HepG2 (cell line): Measurements from ENCODE around the gene NIT2. TPM values are rescaled to one million over a fixed set of nuclear protein-coding genes. Genes with fewer than 3 reads are reported as not detected.

Experiments
- ATAC-seq: fragments of 200-7000 bp; cut with Tn5 transposase; 3 replicates; pipeline ENCODE4 v1.9.1; 2020; ENCODE audit warnings: mild to moderate bottlenecking, moderate library complexity
- BruUV-seq: library from RNA; stranded (reverse); fragments of 400-500 nt; replicated peaks from 2 replicates; lab custom pipeline; 2021; lab: Mats Ljungman, UMichigan
- CTCF ChIA-PET: fragments of 300-600 bp; formaldehyde crosslinking; extraction: SDS; loops from one replicate; lab custom pipeline; 2021; ENCODE audit warnings: low total read pairs, inconsistent platforms, low intra/inter-chr PET ratio; lab: Yijun Ruan, JAX
- POLR2A ChIA-PET: fragments of 350-600 bp; sonication (Branson Sonifier 250); formaldehyde crosslinking; loops from one replicate; lab custom pipeline; 2020; ENCODE audit warnings: antibody characterized with exemption, inconsistent platforms; lab: Yijun Ruan, JAX
- DNase-seq: peaks from one replicate; pipeline ENCODE4 v3.0.0-alpha.2; 2015; ENCODE audit warnings: low spot score
- FAIRE-seq: peaks from 3 replicates; lab custom pipeline; 2011; peaks lifted over from hg19 to GRCh38; lab: Jason Lieb, UNC
- H2AFZ ChIP-seq: one replicate; pipeline ENCODE4 v1.6.1; 2011; ENCODE audit warnings: low read length, inconsistent platforms
- H3K27ac ChIP-seq: fragments of 300-600 bp; 3 replicates; pipeline ENCODE4 v1.8.0; 2011; ENCODE audit warnings: mixed run types, mild to moderate bottlenecking, mixed read lengths, low read length, inconsistent platforms; ENCODE audit not compliant: insufficient read depth; ENCODE audit errors: extremely low read length
- H3K27me3 ChIP-seq, 2 experiments: fragments of 200-600 bp in 1 of 2; 2 replicates in 1 of 2; 3 replicates in 1 of 2; pipeline versions ENCODE4 v1.6.0 to v1.8.0; 2011; ENCODE audit warnings: low read length in 2 of 2, mild to moderate bottlenecking in 2 of 2, moderate library complexity in 2 of 2, inconsistent platforms in 1 of 2; ENCODE audit not compliant: insufficient read depth in 2 of 2, control insufficient read depth in 1 of 2
- H3K36me3 ChIP-seq, 2 experiments: fragments of 200-600 bp in 1 of 2; replicated peaks in 1 of 2; 2 replicates in 1 of 2; 3 replicates in 1 of 2; pipeline versions ENCODE4 v1.5.1 to v1.8.0; 2011; ENCODE audit warnings: low read length in 2 of 2, inconsistent platforms in 1 of 2; ENCODE audit not compliant: insufficient read depth in 2 of 2, control insufficient read depth in 1 of 2
- H3K4me1 ChIP-seq: 2 replicates; pipeline ENCODE4 v1.5.1; 2012; ENCODE audit warnings: low read length, inconsistent platforms; ENCODE audit not compliant: insufficient read depth
- H3K4me2 ChIP-seq: 2 replicates; pipeline ENCODE4 v1.6.0; 2011; ENCODE audit warnings: low read depth, low read length, inconsistent platforms
- H3K4me3 ChIP-seq, 3 experiments: fragments of 200-600 bp in 1 of 3; sonication (generic), shearing (Covaris generic) in 1 of 3; replicated peaks in 1 of 3; 2 replicates each; pipeline ENCODE4 v1.5.1; 2011 to 2016; ENCODE audit warnings: low read length in 3 of 3, inconsistent platforms in 2 of 3, low read depth in 2 of 3, mild to moderate bottlenecking in 2 of 3, control low read depth in 1 of 3, mixed read lengths in 1 of 3; ENCODE audit not compliant: insufficient read depth in 1 of 3
- H3K79me2 ChIP-seq: one replicate; pipeline ENCODE4 v1.6.1; 2011; ENCODE audit warnings: low read length, inconsistent platforms; ENCODE audit not compliant: insufficient read depth
- H3K9ac ChIP-seq: 2 replicates; pipeline ENCODE4 v1.6.0; 2011; ENCODE audit warnings: mild to moderate bottlenecking, low read depth, low read length, inconsistent platforms; ENCODE audit not compliant: insufficient read depth
- H3K9me3 ChIP-seq: 2 replicates; pipeline ENCODE4 v1.5.1; 2012; ENCODE audit warnings: mild to moderate bottlenecking, low read length
- H4K20me1 ChIP-seq: 2 replicates; pipeline ENCODE4 v1.6.0; 2011; ENCODE audit warnings: inconsistent platforms, mild to moderate bottlenecking, low read length, moderate library complexity; ENCODE audit not compliant: insufficient read depth
- BRCA1 ChIP-seq: sonication (generic); formaldehyde crosslinking; IDR thresholded peaks from 2 replicates; pipeline ENCODE4 v1.4.0; 2020; ENCODE audit warnings: missing genetic modification reagents
- CEBPZ ChIP-seq: IDR thresholded peaks from 2 replicates; pipeline ENCODE4 v1.6.1; 2012; ENCODE audit warnings: low read length, improper control_type of control experiment
- FUBP1 ChIP-seq: sonication (generic); formaldehyde crosslinking; IDR thresholded peaks from 2 replicates; pipeline ENCODE4 v1.5.1; 2020; ENCODE audit warnings: missing genetic modification reagents, mild to moderate bottlenecking, borderline replicate concordance
- MED8 ChIP-seq: sonication (generic); formaldehyde crosslinking; IDR thresholded peaks from 2 replicates; pipeline ENCODE4 v1.8.1; 2023; ENCODE audit warnings: mild to moderate bottlenecking, missing genetic modification reagents; ENCODE audit not compliant: insufficient replicate concordance
- NFKB2 ChIP-seq: sonication (generic); formaldehyde crosslinking; IDR thresholded peaks from 2 replicates; pipeline ENCODE4 v1.4.0; 2020; ENCODE audit warnings: missing genetic modification reagents, borderline replicate concordance
- NRL ChIP-seq: sonication (generic); formaldehyde crosslinking; IDR thresholded peaks from 2 replicates; pipeline ENCODE4 v1.5.0; 2020; ENCODE audit warnings: missing genetic modification reagents, mild to moderate bottlenecking, moderate library complexity, borderline replicate concordance
- SIX4 ChIP-seq: sonication (generic); formaldehyde crosslinking; IDR thresholded peaks from 2 replicates; pipeline ENCODE4 v1.4.0; 2020; ENCODE audit warnings: missing genetic modification reagents
- TFDP1 ChIP-seq: IDR thresholded peaks from 2 replicates; pipeline ENCODE4 v1.6.1; 2016; ENCODE audit warnings: missing compliant biosample characterization, missing genetic modification reagents, borderline replicate concordance
- ZBTB7B ChIP-seq: sonication (generic); formaldehyde crosslinking; IDR thresholded peaks from 2 replicates; pipeline ENCODE4 v1.4.0; 2020; ENCODE audit warnings: missing genetic modification reagents
- ZMAT3 ChIP-seq: sonication (generic); formaldehyde crosslinking; conservative IDR thresholded peaks from 2 replicates; pipeline ENCODE4 v1.7.0; 2021; ENCODE audit warnings: missing genetic modification reagents
- ZNF121 ChIP-seq: sonication (generic); formaldehyde crosslinking; IDR thresholded peaks from 2 replicates; pipeline ENCODE4 v1.5.0; 2020; ENCODE audit warnings: mild to moderate bottlenecking, missing genetic modification reagents
- ZNF180 ChIP-seq: sonication (generic); formaldehyde crosslinking; IDR thresholded peaks from 2 replicates; pipeline ENCODE4 v1.4.0; 2020; ENCODE audit warnings: low read depth, missing genetic modification reagents, borderline replicate concordance
- ZNF572 ChIP-seq: sonication (generic); formaldehyde crosslinking; IDR thresholded peaks from 2 replicates; pipeline ENCODE4 v1.5.1; 2020; ENCODE audit warnings: mild to moderate bottlenecking, missing genetic modification reagents
- ZNF784 ChIP-seq: sonication (generic); formaldehyde crosslinking; IDR thresholded peaks from 2 replicates; pipeline ENCODE4 v1.5.1; 2020; ENCODE audit warnings: missing genetic modification reagents, mild to moderate bottlenecking, borderline replicate concordance
- WGBS: methylation state at CpG from one replicate; pipeline ENCODE4 v1.1.6; 2017; ENCODE audit warnings: low lambda C conversion rate; 5-methylcytosine and 5-hydroxymethylcytosine counted together
- in situ Hi-C: cut with HindIII; loops from 2 replicates; pipeline ENCODE4 v1.10.0; 2017; ENCODE audit warnings: low pct_unique_long_range_greater_than_20kb; ENCODE audit not compliant: extremely low pct_ligation_motif_present
- intact Hi-C: fragments of 100-400 bp; cut with micrococcal nuclease; formaldehyde crosslinking; loops from one replicate; pipeline ENCODE4 v1.10.0; 2022; ENCODE audit not compliant: unreplicated experiment
- polyA plus RNA-seq, 8 experiments: library from polyadenylated mRNA; depleted of rRNA in 3 of 8; stranded (reverse) in 7 of 8; unstranded in 1 of 8; fragments of >200 nt; fragmentation: Illumina TruSeq in 4 of 8; extraction: Trizol in 4 of 8; gene quantifications; 2 replicates each; pipeline versions ENCODE4 v1.2.1 to v1.2.3, GENCODE V29; 2011 to 2016; ENCODE audit warnings: low read depth in 4 of 8, missing spikeins in 1 of 8, mixed read lengths in 1 of 8; ENCODE audit not compliant: insufficient read depth in 1 of 8
- total RNA-seq, 5 experiments: library from RNA; depleted of rRNA; stranded (reverse); fragments of >200 nt; fragmentation: Illumina TruSeq; extraction: Trizol; gene quantifications; 2 replicates each; pipeline ENCODE4 v1.2.3, GENCODE V29; 2016; ENCODE audit warnings: low read depth in 1 of 5

The NIT2 gene
- total and polyA plus RNA-seq, 2 of the 13 experiments (the other 11 are each of a cell fraction or from before 2014, with no cell fraction given): 43.4 to 49.1 TPM

GRCh38 chr3:100289339-100289738 is 45.2 kb upstream of the NIT2 start:
- CTCF ChIA-PET: no interaction called here
- no peak for TF ChIP-seq MED8 (CRISPR knock-in tag)
- TF ChIP-seq SIX4 (CRISPR knock-in tag): no peak
- TF ChIP-seq ZBTB7B: no peak
- no peak for TF ChIP-seq ZNF784 (CRISPR knock-in tag)
- TF ChIP-seq NRL (CRISPR knock-in tag): no peak
- no peak for TF ChIP-seq NFKB2
- no peak for TF ChIP-seq ZNF572 (CRISPR knock-in tag)
- no peak for TF ChIP-seq ZNF121 (CRISPR knock-in tag)
- no peak for TF ChIP-seq TFDP1 (CRISPR knock-in tag)
- TF ChIP-seq ZNF180 (CRISPR knock-in tag): no peak
- TF ChIP-seq FUBP1 (CRISPR knock-in tag): no peak
- TF ChIP-seq BRCA1 (CRISPR knock-in tag): no peak
- no peak for TF ChIP-seq CEBPZ
- TF ChIP-seq ZMAT3: no peak

More at GRCh38 chr3:100289339-100289738, 45.2 kb upstream of the NIT2 start:
- POLR2A ChIA-PET: no interaction called here
- Histone ChIP-seq H2AFZ (no peak overlapping the region), H3K4me3 (no peak overlapping the region), H3K4me2 (no peak overlapping the region), H3K36me3 (peaks cover 6 to 49% of the 10 kb centered on the region in 2 experiments), H3K27me3 (no peaks in the 10 kb centered on the region), H3K27ac (no peak overlapping the region), H3K79me2 (no peaks in the 10 kb centered on the region), H3K9ac (no peak overlapping the region), H4K20me1 (no peaks in the 10 kb centered on the region), H3K4me1 (no peaks in the 10 kb centered on the region), H3K9me3 (no peaks in the 10 kb centered on the region)
- no TSS peak for BruUV-seq
- no peak for FAIRE-seq
- intact Hi-C loops: no loop called here
- ATAC-seq: no peak
- DNase-seq: no peak
- 93% methylated on average over 2 of the region's 2 CpGs for WGBS
- in situ Hi-C loops: no loop called here
